ENCODE data around the gene SH3PXD2A.
"Not testable (repeated sequence)": the region's sequence is repeated elsewhere in the genome, so short reads cannot be mapped to it uniquely, and the experiment has no call there.

SH3PXD2A gene

DNA sequence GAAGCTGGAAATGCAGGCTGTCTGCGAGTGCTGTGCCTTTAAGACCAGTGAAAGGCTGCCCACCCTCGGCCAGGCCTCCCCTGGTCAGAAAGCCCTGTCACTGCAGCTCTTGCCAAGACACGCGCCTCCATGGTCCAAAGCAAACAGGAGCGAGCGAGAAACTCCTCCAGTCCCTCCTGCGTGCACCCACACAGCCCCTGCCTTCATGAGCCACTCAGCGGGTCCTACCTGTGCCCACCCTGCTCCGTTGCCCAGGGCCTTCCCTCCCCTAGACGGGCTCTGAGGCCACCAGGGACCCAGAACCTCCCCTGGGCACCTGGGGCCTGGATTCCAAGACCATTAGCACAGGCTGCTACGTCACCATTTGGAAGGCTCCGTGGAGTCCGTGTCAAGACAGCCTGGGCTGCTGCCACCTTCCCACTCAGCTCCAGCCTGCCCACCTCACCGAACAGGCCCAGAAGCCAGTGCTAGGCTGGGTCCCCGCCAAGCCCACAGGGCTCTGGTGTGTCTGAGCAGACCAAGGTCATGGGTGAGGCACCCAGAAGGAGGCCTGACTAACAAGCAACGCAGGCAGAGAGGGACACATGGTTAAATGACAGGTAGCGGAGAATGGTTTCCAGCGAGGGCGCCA is 217.3 kb downstream of the SH3PXD2A start:
- DNase-seq: no peak

DNA sequence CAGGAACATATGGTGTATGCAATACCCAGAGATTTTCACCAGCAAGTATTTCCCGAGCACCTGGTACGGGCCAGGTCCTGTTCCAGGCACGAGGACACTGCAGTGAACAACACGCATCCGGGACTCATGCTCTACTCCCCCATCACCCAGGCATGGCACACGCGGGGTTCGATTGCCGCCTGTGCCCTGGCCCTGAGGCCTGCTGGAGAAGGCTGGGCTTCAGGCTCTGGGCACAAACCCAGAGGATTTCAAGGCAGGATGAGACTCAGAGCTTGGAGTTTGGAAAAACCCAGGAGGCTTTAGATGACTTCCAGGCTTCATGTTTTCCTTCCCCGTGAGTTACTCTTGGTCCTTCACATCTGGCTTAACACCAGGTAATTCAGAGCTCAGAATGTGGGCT is 218.4 kb downstream of the SH3PXD2A start:
- no peak for DNase-seq

DNA sequence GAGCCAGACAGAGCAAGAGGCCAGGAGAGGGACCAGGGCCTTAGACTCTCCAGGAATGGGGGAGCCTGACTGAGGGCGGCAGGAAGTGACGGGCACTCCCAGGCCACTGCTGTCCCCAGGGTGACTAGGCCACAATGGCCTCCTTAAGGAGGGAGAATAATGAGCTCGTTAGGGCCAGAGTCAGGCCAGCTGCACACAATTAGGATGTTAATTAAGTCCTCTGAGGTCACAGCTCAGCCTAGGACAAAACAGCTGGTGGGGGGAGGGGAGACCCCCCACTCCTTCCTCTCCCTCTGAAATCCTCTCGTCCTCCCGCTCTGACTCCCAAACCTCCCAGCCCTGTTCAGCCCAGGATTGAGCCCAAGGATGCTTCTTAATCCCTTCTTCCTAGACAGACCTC is 218.9 kb downstream of the SH3PXD2A start:
- no peak for DNase-seq

DNA sequence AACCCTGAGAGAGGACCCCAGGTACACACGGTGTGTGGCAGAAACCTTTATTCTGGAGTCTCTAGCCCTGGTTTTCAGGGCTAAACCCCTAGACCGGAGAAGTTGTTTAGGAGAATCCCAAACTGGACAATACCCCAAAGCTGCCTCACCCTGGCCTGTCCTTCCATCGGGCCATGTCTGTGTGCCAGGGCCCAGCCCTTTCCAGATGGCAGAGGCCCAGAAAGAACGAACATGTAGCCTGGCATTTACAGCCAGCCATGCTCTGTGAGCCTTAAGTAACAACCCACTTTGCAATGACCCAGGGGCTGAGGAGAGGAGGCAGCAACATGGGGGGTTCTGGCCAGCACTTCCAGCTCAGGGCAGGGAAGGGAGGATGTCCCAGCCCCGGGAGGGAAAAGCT is 219.8 kb downstream of the SH3PXD2A start:
- DNase-seq: no peak

DNA sequence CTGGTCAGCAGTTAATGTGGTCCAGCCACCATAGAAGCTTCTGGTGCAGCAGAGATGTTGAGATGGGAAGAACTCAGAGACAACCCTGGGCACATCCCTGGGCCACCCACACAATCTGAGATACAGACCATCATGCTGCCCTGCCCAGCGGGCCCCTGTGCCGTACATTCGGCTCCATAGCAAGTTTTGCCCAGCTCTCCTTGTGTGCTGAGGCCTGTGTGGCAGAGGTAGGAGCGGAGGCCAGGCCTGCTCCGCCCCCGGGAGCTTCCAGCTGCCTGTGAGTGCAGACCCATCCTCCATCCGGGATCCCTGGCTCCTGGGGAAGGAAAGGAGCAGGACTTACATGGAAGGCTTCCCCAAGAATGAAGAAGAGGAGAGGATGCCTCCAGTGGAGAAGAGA is 221.5 kb downstream of the SH3PXD2A start:
- no peak for DNase-seq

DNA sequence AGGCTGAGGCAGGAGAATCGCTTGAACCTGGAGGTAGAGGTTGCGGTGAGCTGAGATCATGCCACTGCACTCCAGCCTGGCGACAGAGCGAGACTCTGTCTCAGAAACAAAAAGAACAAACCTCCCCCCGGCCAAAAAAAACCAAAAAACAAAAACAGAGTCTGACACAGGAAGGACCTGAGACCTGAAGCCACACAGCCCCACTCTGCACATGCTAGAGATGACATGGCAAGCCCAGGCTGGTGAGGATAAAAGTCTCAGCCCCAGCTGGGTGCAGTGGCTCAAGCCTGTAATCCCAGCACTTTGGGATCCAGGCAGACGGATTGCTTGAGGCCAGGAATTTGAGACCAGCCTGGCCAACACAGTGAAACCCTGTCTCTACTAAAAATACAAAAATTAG is 222.5 kb downstream of the SH3PXD2A start:
- not testable (repeated sequence) for DNase-seq

DNA sequence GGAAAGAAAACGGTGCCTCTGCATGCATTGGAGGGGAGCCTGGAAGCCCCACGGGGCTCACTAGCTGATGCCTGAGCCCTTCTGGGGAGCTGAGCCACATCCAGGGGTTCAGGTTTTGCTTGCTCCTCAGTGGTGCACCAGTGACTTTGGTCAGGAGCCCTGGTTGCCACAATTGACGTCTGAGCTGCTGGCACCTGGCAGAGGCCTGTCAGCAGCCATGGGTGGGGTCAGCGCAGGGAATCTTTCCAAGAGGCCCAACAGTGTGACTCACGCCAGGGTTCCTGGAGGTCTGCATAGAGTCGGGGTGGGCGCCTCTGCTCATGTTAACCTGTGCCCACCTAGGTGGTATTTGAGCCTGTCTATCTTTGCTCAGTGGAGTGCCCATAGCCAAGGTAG is 223.1 kb downstream of the SH3PXD2A start:
- no peak for DNase-seq

DNA sequence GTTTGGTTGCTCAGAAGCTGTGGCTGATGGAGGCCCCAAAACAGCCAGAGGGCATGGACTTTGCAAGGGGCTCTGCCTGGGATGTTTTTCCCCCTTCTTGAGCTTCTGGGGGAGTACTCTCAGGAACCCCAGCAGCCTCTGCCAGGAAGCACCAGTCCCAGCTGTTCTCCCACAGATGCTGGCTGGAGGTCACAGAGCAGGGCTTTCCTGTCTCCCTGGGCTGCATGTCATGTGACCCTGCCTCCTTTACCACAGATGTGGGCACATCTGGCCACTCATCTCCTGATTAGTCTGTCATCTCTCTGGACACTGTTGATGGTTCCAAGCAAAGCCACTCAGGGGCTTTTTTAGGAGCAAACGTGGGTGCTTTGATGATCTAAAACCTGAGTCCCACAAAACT is 225.2 kb downstream of the SH3PXD2A start:
- no peak for DNase-seq

DNA sequence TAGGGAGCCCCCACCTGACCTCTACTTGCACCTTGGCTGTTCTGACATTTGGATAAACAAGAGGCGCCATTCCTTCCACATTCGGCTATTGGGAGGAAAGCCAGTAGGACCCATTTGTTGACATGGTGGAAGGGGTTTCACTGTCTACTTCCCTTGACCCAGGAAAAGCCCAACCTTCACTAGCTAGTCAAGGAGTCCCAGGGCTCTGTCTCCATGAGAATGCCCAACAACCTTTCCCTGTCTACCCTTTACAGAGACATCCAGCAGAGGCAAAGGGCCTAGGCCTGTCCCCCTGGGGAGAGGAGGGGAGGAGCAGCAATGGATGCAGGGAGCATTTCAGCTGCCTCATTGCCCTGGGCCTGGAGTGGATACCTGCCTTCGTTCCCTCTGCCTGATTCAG is 225.8 kb downstream of the SH3PXD2A start:
- DNase-seq: no peak

DNA sequence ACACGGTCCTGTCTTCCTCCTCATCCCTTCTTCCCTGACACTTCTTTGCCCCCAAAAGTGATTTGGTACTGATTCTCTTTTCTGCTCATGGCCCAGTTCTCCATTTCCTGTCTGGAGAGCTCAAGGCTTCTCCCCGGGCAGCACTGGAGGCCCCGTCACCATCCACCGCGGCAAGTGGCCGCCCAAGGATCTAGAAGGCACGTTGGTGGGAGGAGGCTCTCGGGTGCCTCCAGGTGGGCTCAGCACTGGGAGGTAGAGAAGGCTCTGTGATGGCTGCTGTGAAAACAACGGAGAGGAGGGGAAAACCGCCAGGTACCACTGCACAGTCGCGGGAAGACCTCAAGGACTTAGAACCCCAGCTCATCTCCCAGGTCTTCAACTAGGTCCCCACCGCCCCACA is 227.5 kb downstream of the SH3PXD2A start:
- no peak for DNase-seq

DNA sequence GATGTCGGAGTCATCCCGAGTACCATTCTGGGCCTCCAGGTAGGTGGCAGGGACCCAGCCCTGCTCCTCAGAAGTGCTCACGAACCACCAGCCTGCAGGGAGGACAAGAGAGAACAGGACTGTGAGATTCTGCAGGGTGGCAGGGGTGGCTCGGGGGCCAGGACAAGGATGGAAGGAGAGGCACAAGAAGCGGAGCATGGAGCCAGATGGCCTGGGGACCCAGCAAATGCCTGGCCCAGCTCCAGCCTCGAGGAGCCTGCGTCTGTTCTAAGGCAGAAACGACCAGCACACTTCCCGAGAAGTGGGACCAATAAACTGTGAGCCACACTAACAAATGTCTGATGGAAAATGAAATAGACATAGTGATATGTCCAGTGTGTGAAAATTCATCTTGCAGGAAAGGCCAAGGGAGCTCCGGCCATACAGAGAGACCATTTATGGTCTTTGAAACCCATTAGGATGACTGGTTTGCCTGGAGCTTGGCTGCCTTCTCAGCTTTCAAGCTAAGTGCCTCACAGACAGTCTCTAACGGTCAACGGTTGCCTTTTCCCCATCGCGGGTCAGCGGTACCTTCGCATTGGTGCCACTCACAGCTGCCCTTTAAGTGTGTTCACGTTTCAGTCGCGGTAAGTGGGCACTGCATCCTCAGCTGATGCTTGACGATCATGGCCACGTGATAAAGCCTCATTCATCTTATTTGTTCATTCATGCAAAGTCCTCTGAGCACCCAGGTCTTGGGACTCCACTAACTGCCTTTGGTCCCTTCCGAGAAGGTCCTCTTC is 228.1 kb downstream of the SH3PXD2A start:
- DNase-seq: no peak

DNA sequence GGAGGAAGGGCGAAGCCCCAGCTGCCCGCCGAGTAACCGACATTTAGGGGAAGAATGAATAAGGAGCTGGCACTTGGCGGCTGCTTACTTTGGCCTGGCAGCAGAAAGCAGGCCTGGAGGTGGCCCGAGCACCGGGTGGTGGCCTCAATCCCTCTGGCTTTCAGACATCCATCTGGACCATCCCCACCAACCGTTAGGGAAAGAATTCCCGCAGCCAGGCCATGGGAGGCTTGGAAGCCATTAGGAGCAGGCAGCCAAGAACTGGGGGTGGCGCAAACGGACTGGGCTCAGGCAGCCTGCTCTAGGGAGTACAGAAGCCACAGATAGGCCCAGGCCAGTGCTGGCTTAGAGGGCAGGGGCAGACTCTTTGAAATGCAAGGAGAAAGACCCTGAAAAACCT is 229.2 kb downstream of the SH3PXD2A start:
- no peak for DNase-seq

DNA sequence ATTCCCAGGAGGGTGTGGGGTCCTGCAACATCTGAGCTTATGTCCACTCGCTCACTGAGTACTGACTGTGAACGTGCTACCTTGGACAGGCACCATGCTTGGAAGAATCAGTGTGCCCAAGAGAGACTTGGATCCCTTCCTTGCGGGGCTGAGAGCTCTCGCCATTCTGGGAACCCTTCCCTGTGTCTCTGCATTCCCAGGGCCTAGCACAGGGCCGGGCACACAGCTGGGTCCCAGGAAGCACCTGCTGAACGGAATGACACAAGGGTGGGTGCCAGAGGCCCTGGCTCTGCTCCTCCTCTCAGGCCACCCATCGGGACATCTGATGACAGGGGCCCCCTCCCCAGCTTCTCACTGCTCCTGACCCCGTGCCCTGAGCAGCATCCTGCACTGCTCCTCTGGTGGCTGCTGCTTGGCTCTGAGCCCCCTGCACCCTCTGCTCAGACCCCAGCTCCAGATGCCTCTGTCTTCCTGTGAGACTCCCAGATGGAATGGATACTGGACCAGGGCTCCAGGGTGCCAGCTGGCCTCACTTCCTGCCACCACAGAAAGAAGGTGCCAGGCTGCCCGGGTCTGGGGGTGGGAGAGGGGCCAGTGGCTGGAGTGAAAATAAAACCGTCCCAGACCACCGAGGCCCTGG is 232.3 kb downstream of the SH3PXD2A start:
- no peak for DNase-seq

DNA sequence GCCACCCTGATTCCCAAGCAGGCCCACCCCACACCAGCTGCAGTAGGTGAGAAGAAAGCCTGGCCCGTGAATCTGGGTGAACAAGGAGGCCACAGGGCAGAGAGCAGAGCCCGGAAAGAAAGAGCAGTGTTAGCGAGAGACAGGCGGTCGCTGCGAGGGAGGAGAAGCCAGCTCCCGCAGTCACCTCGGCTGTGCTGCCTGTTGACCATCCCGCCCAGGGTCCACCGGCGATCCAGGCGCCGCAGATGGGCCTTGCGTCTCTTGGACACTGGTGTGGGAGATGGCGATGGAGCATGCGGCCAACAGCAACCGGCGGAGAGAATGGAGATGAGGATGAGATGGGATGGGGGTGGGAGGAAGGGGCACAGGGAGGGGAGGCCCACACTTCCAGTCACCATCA is 233.1 kb downstream of the SH3PXD2A start:
- no peak for DNase-seq

DNA sequence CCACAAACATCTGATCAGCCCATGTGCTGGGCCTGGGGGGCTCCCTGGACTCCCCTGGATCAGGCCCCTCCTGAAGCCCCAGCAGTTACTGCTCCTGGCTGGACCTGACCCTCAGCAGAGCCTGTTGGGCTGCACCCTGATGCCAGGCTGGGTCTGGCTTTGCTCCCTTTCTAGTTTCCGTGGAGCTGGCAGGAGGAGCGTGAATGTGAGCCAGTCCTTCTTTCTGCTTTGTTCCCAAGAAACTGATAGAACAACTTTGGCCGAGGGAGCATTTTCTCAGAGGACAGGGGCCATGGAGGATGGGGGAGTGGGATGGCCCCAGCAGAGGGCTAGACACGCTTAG is 233.6 kb downstream of the SH3PXD2A start:
- DNase-seq: no peak

DNA sequence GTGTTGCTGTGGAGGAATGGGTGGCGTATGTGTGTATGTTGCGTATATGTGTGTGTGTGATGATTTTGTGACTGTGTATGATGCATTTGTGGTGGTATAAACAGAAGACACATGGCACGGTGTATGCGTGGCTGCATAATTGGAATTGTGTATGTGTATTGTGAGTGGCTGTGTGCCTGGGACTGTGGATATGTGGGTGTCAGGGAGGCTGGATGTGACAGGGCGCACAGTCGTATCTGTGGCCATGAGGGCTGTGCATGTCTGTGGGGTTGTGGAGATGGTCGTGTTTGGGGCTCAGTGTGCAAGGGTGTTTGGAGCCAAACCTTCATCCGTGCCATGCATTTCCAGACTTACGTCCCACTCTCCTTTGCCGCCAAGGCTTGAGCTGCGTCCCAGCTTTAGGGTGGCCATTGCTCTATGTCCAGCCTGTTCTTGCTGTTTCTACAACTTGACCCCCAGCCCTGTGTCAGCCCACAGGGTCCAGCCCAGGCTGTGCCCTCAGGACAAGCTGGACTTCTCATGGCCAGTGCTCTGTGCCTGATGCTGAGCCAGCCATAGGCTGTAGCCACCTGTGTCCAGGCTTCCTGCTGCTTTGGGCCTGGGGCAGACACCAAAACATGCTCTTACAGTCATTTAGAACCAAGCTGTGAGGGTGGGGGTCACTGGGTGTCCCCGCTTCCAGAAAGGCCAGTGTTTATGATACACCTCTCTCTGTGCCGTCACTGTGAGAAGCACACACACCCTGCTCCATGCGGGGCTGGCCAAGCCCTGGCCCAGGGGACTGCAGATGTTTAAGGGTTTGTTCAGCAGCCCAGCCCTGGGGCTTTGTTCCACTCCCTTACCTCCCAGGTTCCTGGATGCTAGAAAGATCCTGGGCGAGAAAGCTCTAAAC is 234.2 kb downstream of the SH3PXD2A start:
- no peak for DNase-seq

DNA sequence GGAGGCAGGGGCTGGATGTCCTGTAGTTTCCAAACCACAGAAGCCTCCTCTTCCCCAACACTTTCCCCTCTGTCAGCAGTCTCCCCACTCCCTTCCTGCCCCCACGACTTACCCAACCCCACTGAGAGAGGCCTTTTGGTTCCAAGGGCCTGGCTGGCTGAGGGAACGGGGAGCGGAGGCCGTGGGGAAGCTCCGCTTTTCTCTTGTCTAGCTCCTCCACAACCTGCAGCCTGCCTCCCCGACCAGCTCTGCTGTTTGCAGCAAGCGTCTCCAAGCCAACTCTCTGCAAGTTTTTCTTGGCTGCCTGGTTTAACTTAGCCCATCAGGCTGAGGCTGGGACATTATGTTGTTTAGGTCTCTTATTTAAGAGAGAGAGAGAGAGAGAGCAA is 235.0 kb downstream of the SH3PXD2A start:
- DNase-seq: no peak

DNA sequence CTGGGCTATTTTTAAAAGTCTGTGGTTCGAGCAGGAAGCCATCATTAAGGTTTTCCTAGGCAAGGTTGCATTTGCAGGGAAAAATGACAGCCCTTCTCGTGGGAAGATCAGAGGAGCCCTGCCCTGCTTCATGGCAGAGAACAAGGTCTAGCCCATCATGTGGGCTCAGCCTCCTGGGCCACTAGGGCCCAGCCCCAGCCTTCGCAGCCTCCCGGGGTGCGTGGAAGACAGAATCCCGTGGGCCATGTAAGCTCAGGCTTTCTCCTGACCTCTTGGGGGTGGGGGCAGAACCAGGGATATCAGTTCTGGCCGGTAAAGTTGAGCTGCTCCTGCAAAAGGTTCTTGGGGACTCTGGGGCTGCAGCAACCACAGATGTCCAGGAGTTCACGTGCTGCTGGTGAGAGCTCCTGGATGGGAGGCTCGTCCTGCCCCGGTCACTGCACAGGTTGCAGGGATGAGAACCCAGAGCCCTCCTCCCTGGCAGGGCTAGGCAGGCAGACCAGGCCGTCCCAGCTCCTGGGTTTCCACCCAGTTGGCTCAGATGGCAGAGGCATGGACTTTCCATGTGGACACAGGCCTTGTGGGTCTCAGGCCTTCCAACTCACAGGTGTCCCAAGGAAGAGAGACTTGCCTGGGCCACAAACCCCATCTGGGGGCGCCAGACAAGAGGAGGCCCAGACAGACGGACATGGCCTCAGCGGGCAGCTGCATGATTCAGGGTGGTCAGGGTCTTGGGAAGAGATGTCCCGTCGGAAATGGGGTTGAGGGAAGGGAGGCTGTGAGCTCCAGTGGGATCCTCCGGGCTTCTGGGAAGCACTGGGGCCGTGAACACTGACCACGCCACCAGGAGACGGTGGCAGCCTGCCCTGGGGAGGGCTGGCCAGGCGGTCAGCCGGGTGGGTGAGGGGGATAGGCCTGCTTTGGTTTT is 235.7 kb downstream of the SH3PXD2A start:
- DNase-seq: no peak

DNA sequence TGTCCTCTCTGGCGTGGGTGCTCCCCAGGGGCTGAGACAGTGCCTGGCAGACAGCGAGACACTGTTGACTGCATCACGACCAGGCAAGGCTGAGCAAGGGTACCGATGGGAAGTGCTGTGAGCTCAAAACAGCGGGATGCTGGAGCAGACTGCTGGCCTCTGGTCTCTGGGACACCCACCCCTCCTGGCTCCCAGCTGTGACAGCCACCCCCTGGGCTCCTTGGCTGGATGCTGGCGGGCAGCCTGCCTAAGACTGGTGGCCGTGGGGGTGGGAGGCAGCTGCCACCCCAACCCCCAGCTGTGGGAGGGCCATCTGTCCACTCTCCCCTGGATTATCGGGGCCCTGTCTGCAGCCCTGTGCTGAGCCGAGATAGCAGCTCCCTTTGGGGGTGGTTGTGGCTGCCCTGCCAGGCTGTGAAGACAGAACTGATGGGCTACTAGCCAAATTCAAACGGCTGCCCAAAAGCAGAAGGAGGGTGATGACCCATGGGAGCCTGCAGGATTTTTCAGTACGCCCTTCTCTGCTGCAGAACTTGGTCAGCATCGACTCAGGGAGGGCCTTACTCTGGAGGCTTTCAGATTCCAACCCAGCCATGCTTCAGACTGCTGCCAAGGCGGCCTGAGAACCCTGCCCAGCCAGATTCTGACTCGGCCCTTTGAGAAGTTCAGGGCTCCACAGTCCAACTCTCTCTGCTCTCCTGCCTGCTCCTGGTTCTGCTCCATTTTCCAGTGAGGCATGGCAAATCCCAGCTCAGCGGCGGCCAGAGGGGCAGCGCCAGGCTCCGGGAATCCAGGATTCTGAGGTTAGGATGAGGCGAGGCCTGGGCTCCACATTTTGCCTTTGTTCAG is 236.6 kb downstream of the SH3PXD2A start:
- DNase-seq: no peak

DNA sequence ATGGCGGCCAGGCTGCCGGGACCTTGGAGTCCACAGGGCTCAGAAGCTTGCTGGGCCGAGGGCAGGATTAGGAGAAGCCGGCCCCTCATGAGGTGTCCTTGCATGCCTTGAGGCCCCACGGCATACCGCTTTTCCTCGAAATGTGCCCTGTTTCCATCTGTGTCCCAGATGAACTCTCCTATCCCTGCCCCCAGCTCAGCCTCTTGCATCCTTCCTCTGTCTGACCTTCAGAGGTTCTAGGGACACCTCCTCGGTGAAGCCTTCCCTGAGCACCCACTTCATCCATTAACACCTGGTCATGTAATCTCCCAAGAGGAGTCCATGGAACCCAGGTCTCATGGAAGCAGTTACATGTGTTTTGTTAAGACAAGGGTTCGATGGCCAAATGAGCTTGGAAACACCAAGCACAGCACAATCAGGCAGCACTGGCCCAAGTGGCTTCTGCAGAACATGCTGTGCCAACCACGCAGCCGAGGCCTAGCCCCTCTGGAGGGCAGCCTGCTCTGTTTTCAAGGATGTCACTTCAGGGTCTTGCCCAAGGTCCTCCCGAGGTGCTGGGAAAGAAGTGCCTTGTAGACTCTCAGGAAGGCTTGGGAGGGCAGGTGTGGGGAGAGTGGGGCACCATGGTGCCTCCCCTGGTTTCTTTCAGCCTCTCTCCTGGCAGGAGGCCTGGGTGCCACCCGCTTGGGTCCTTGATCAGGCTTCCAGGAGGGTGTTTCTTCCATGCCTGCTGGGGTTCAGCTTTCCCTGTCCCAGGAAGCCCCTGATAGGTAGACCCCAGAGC is 237.6 kb downstream of the SH3PXD2A start:
- DNase-seq: no peak
